OCI-LY1 (cell line): ENCODE data around the gene MIP.

Source experiments
- EZH2 ChIP-seq: fragments of 200-600 bp; sonication (generic), shearing (Covaris generic); IDR thresholded peaks from 2 replicates; pipeline ENCODE4 v1.8.0; 2017; ENCODE audit warnings: borderline replicate concordance, mixed run types, mild to moderate bottlenecking, antibody characterized with exemption, low read length, moderate library complexity, mixed read lengths
- TF ChIP-seq, protein P1 (sequence below): fragments of 200-600 bp; sonication (generic), shearing (Covaris generic); IDR thresholded peaks from 2 replicates; pipeline ENCODE4 v1.5.1; 2017; ENCODE audit warnings: mild to moderate bottlenecking, antibody characterized with exemption, low read length, moderate library complexity, mixed read lengths

DNA sequence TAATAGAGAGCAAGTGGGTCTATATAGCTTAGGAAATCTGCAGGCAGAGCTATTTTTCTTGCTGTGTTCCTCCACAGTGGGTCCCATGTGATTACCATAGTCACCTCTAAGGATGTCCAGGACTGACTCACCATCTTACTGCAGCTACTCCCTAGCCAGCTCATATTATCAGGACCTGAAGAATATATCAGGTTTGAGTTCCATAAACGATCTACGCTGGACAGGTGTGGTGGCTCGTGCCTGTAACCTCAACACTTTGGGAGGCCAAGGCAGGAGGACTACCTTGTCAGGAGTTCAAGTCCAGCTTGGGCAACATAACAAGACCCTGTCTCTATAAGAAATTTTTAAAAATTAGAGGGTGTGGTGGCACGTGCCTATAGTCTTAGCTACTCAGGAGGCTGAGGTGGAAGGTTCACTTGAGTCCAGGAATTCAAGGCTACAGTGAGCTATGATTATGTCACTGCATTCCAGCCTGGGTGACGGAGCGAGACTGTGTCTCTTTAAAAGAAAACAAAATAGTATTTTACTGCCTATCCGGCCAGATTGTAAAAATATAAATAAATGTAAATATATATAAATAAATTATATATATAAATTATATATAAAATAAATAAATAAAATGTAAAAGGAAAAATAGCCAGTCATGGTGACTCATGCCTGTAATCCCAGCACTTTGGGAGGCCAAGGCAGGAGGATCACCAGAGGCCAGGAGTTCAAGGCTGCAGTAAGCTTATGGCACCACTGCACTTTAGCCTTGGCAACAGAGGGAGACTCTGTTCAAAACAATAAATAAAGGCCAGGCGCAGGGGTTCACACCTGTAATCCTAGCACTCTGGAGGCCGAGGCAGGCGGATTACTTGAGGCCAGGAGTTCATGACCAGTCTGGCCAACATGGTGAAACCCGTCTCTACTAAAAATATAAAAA is 7.0 kb upstream of the MIP start:
- TF ChIP-seq, protein P1, sequence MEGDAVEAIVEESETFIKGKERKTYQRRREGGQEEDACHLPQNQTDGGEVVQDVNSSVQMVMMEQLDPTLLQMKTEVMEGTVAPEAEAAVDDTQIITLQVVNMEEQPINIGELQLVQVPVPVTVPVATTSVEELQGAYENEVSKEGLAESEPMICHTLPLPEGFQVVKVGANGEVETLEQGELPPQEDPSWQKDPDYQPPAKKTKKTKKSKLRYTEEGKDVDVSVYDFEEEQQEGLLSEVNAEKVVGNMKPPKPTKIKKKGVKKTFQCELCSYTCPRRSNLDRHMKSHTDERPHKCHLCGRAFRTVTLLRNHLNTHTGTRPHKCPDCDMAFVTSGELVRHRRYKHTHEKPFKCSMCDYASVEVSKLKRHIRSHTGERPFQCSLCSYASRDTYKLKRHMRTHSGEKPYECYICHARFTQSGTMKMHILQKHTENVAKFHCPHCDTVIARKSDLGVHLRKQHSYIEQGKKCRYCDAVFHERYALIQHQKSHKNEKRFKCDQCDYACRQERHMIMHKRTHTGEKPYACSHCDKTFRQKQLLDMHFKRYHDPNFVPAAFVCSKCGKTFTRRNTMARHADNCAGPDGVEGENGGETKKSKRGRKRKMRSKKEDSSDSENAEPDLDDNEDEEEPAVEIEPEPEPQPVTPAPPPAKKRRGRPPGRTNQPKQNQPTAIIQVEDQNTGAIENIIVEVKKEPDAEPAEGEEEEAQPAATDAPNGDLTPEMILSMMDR: no peak
- no peak for TF ChIP-seq EZH2
